DMS 273 treated with DMSO at 0.1 percent for 48 hours (cell line): ENCODE measurements around the gene CD207.
"Not testable (repeated sequence)": the region's sequence is repeated elsewhere in the genome, so short reads cannot be mapped to it uniquely, and the experiment has no call there.

Source experiments
- DNase-seq: peaks from one replicate; lab custom pipeline; 2025; lab: John Stamatoyannopoulos, UW

The CD207 gene

DNA sequence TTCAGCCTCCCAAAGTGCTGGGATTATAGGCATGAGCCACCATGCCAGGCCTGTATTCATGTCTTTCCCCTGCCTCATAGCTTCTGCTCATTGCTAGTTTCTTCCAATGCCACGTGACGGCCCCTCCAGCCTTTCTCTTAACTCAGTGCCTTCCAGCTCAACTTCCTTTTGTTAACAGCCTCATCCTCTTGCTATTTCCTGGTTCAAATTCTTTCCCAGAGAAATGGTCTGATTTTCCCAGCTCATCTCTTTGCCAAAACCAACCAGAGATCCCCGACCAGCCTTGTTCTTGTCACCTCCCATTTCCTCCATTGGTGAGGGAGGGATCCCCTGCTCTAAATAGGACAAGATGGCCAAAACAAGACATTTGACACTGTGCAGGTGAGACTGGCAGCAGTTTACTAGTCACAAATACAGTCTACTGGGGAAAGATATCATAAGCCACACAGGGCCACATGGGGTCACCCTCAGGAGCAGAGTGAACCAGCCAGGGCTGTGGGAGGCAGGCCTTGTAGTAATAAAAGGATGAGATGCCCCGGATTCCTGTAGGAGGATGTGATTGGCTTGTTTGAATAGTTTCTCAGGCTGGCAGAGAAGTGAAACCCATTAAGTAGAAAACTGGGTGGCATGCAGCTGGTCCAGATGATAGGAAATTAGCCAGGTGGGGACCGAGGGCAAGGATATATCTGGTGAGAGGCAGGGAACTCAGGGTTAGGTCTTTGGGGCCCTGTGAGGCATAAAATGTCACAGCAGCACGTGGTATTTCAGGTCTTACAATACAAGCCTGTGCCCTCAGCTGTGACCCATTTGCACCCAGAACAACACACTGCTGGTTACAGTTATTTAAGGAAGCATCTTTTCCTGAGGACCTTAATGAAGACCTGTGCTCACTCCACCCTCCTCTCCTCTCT, 6.4 kb downstream of the CD207 start:
- DNase-seq, result no peak

DNA sequence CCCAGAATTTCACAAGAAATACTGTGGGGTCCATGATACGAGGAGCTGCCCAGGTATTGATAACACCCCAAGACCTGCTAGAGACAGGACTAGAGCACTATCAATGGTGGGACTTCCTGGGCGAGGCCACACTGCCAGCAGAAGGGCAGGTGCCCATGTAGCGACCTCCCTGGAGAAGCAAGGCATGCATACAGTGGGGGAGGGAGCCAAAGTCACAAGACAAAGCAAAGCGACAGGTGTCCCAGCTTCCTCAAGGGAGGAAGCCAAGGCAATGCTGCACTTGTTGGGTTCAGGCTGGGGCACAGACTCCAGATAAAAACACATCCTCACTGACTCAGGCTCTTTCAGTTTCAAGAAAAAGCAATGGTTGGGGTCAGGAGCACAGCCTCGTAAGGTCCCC, 7.5 kb downstream of the CD207 start:
- no peak for DNase-seq

- DNase-seq, result no peak
Measured at GRCh38 chr2:70827388-70827787, 8.2 kb downstream of the CD207 start.

- DNase-seq, result no peak
Measured at GRCh38 chr2:70826696-70827350, 8.8 kb downstream of the CD207 start.

GRCh38 chr2:70823249-70823648, 12.4 kb downstream of the CD207 start:
- no peak for DNase-seq

DNA sequence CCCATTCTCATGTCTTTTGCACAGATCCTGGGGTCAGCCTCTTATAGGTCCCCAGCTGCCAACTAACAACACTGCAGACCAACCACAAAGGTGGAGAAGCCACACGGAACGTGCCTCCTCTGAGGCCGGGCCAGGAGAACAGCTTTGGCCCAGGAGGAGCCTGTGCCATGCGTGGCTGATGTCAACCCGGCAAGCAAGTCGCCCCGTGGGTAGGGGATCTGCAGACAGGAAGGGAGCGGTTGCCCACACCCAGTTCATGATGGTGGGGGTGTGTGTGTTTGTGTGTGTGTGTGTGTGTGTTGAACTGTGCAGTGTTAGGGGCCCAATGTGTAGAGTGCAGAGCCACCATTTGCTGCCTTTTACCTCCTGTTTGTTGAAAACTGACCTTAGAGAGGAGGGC, 12.8 kb downstream of the CD207 start:
- no peak for DNase-seq

GRCh38 chr2:70820499-70820898, 15.1 kb downstream of the CD207 start, which contains the start of gene CLEC4F:
TSS of gene CLEC4F (minus strand) at chr2:70820599. CDS start at chr2:70820523, 76 bp downstream.
- DNase-seq, result no peak

DNA sequence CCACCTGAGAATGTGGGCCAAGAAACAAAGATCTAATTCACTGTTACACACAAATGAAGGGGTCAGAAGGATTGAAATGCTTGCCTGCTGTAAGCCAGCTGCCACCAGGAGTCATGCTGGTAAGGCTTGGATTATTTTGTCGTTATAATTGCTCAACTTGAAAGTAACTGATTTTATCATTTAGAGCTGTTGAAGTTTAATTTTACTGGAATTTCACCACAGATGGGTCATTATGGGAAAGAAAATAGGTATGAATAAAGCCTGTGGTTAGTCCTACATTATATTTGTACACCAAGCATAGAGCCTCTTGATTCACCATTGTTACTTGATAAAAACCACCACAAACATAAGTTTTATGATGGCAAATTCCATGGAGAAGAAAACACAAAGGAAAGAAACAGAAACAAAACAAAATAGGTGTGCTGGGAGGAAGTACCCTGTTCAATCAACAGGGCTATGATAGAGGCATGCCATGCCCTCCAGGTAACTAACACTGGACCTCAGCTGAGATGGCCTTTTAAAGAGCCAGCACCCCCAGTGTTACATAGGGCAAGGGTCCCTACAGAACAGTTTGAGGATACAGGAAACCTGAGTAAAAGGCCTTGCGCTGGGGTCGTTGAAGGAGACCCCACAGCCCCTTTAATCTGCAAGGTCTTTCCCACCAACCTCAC, 18.2 kb downstream of the CD207 start:
- DNase-seq, result no peak

- no peak for DNase-seq
Measured at GRCh38 chr2:70816726-70817125, 18.9 kb downstream of the CD207 start.

GRCh38 chr2:70808983-70809958, 26.3 kb downstream of the CD207 start:
- DNase-seq, result peak; percentile 35

- DNase-seq, result no peak
Measured at GRCh38 chr2:70807828-70808118, 27.8 kb downstream of the CD207 start.

DNA sequence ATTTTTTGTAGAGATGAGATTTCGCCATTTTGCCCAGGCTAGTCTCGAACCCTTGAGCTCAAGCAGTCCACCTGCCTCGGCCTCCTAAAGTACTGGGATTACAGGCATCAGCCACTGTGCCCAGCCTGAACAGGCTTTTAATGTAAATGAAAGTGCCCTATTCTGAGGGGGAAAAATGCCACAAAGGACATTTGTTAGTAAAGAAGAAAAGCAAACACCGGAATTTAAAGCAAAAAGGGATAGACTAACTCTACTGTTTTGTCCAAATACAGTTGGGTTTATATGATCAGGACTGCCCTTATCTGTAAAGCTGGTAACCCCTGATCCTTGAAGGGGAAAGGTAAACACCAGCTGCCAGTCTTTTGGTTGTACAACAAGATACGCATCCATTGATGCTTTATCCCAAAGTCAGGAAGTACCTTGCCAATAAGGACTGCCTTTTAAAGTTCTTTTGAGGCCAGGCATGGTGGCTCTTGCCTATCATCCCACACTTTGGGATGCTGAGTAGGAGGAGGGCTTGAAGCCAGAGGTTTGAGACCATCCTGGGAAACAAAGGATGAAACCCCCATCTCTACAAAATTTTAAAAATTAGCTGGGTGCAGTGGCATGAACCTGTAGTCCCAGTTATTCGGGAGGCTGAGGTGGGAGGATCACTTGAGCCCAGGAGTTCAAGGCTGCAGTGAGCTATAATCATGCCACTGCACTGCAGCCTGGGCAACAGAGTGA, 28.4 kb downstream of the CD207 start:
- no peak for DNase-seq

DNA sequence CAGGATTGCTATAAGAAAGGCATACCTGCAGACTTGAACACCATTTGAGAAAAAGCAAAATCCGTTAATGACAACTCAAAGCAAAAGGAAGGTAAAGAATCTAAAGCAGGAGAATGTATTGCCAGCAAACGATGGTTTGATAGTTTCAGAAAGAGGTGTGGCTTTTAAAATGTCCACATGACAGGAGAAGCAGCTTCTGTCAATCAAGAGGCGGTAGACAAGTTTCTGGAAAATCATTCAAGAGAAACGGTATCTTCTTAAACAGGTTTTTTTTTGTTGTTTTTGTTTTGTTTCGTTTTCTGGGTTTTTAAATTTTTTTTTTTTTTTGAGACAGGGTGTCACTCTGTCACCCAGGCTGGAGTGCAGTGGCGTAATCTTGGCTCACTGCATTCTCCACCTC, 29.0 kb downstream of the CD207 start:
- no peak for DNase-seq

GRCh38 chr2:70806013-70806412, 29.6 kb downstream of the CD207 start:
- DNase-seq, result no peak

DNA sequence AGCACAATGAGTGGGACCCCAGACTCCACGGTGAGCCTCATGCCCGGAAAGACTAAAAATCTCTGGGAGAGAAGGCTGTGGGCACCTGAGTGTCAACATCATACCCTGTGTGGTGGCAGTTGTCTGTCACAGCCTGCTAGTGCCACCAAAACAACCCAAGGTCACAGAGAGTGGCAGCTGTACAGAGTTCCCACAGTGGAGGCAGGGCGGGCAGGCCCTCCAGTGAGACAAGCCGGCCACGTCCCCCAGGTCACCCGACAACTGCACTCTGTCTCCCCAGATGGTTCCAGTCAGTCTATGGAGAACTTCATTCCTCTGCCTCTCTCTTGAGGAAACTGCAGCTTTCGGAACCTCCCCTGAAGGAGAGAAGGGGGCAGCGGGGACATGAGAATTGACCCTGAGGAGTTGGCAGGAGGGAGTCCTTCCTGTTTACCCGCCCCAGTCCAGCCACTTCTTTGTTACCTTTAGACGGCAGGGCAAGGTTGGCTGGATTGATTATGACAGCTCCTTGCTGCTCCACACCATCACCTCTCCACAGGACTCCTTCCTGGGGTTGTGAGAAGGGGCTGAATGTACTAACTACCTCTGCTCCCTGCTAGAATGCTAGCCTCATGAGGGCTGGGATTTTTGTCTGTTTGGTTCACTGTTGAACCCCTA, 33.9 kb downstream of the CD207 start:
- no peak for DNase-seq

DNA sequence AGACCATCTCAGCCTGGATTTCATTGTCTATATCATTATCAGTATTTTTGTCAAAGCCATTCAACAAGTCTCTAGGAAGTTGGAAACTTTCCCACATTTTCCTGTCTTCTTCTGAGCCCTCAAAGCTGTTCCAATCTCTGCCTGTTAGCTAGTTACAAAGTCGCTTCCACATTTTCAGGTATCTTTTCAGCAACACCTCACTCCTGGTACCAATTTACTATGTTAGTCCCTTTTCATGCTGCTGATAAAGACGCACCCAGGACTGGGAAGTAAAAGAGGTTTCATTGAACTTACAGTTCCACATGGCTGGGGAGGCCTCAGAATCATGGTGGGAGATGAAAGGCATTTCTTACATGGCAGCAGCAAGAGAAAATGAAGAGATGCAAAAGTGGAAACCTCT, 35.9 kb downstream of the CD207 start:
- DNase-seq, result no peak

DNA sequence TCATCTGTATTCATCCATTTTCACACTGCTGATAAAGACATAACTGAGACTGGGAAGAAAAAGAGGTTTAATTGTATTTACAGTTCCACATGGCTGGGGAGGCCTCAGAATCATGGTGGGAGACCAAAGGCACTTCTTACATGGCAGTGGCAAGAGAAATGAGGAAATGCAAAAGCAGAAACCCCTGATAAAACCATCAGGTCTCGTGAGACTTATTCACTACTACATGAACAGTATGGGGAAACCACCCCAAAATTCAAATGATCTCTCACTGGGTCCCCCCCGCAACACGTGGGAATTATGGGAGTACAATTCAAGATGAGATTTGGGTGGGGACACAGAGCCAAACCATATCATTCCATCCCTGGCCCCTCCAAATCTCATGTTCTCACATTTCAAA, 37.6 kb downstream of the CD207 start:
- not testable (repeated sequence) for DNase-seq

- no peak for DNase-seq
Measured at GRCh38 chr2:70797506-70797905, 38.1 kb downstream of the CD207 start.

GRCh38 chr2:70796262-70796661, 39.4 kb downstream of the CD207 start:
- DNase-seq, result no peak

DNA sequence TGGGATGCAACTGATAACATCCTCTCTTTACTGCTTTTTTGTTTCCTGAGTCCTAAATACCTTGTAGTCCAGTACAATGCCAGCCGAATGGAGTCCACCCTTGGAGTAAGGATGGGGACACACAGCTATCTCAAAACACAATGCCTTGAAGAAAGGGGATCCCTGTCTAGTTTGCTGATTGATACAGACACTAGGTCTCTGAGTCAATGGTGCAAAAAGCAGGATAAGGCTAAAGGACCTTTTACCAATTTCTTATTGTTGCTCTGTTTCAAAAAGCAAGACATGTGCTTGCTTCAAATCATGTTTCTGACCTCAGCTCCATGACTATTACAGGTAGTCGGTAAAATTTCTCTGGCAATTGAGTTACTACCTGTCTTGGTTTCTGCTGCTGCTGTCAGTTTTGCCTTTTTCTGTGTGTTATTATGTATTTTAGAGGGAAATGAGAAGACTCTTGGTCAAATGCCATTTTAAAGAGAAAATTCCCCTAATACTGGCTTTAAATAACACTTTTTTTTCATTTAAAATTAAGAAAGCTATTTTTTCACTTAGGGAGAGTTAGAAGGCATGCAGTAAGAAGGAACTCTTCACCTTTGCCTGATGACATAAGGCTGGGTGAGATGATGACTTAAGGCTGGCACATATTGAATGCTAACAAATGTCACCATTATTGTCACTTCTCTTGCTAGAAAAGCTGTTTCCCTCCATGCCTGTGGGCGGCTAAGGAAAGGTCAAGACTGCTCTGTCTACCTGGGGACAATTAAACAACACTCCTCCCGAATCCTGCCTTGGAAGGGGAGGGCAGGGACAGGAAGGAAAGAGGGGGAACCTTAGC, 40.2 kb downstream of the CD207 start:
- DNase-seq, result no peak
